ENCODE data around the gene EPHA7. TPM values are rescaled to one million over a fixed set of nuclear protein-coding genes. Genes with fewer than 3 reads are reported as not detected.
A peak's percentile ranks its signal among the peaks of the same experiment; 100 is the strongest.

Gene EPHA7
- total RNA-seq, 1 donor from 2014 or later: 0.88 TPM

- no peaks in the 10 kb centered on the region for H3K36me3 ChIP-seq (ENCODE audit: control insufficient read depth, insufficient read depth, low read length)
- DNase-seq (ENCODE audit: low read depth): no peak
- no peaks in the 10 kb centered on the region for H3K27me3 ChIP-seq (ENCODE audit: control insufficient read depth, insufficient read depth, low read length)
- no peak for TF ChIP-seq CTCF (IDR thresholded peaks at IDR 0.05; ENCODE audit: insufficient read depth, low read length, poor library complexity, severe bottlenecking)
- no peak overlapping the region for H3K4me3 ChIP-seq (ENCODE audit: low read depth, low read length)
Measured at GRCh38 chr6:93337772-93338394, 81.5 kb downstream of the EPHA7 start.

GRCh38 chr6:93337014-93337413 lies 82.3 kb downstream of the EPHA7 start:
- DNase-seq (ENCODE audit: low read depth): peak; percentile 5

GRCh38 chr6:93329301-93330000 lies 89.9 kb downstream of the EPHA7 start:
- Histone ChIP-seq H3K27me3 (ENCODE audit: control insufficient read depth, insufficient read depth, low read length) (no peaks in the 10 kb centered on the region), H3K4me3 (ENCODE audit: low read depth, low read length) (no peak overlapping the region), H3K36me3 (ENCODE audit: control insufficient read depth, insufficient read depth, low read length) (no peaks in the 10 kb centered on the region)
- no peak for TF ChIP-seq CTCF (IDR thresholded peaks at IDR 0.05; ENCODE audit: insufficient read depth, low read length, poor library complexity, severe bottlenecking)
- no peak for DNase-seq (ENCODE audit: low read depth)

More at GRCh38 chr6:93337014-93337413, 82.3 kb downstream of the EPHA7 start:
- Histone ChIP-seq H3K36me3 (ENCODE audit: control insufficient read depth, insufficient read depth, low read length) (no peaks in the 10 kb centered on the region), H3K4me3 (ENCODE audit: low read depth, low read length) (no peak overlapping the region), H3K27me3 (ENCODE audit: control insufficient read depth, insufficient read depth, low read length) (no peaks in the 10 kb centered on the region)
- TF ChIP-seq CTCF (IDR thresholded peaks at IDR 0.05; ENCODE audit: insufficient read depth, low read length, poor library complexity, severe bottlenecking): no peak

GRCh38 chr6:93327857-93328256 lies 91.5 kb downstream of the EPHA7 start:
- TF ChIP-seq CTCF (IDR thresholded peaks at IDR 0.05; ENCODE audit: insufficient read depth, low read length, poor library complexity, severe bottlenecking): no peak
- H3K36me3 ChIP-seq (ENCODE audit: control insufficient read depth, insufficient read depth, low read length): no peaks in the 10 kb centered on the region
- no peaks in the 10 kb centered on the region for H3K27me3 ChIP-seq (ENCODE audit: control insufficient read depth, insufficient read depth, low read length)
- no peak overlapping the region for H3K4me3 ChIP-seq (ENCODE audit: low read depth, low read length)
- no peak for DNase-seq (ENCODE audit: low read depth)

GRCh38 chr6:93325761-93326160 lies 93.6 kb downstream of the EPHA7 start:
- Histone ChIP-seq H3K4me3 (ENCODE audit: low read depth, low read length) (no peak overlapping the region), H3K36me3 (ENCODE audit: control insufficient read depth, insufficient read depth, low read length) (no peaks in the 10 kb centered on the region), H3K27me3 (ENCODE audit: control insufficient read depth, insufficient read depth, low read length) (no peaks in the 10 kb centered on the region)
- no peak for DNase-seq (ENCODE audit: low read depth)
- TF ChIP-seq CTCF (IDR thresholded peaks at IDR 0.05; ENCODE audit: insufficient read depth, low read length, poor library complexity, severe bottlenecking): no peak

All from kidney epithelial cell (primary cell).